ENCODE data around the gene KLHL26.

- TF ChIP-seq CTCF (IDR thresholded peaks at IDR 0.05 in 2 of 3, conservative IDR thresholded peaks at IDR 0.05 in 1 of 3; ENCODE audit: insufficient read depth in 2 of 3, low read depth in 1 of 3, low read length in 3 of 3): peak; percentile 69 to 92 (median 84)
- 0 out of 2 replicates have a peak, but pooled peaks have one; percentile 47 for TF ChIP-seq HMGXB4 (CRISPR knock-in tag; IDR thresholded peaks at IDR 0.05)
- TF ChIP-seq MXI1 (IDR thresholded peaks at IDR 0.05; ENCODE audit: low read depth, low read length): no peak
- no peak for TF ChIP-seq THAP7 (CRISPR knock-in tag; IDR thresholded peaks at IDR 0.05)
- TF ChIP-seq TAF1 (IDR thresholded peaks at IDR 0.05; ENCODE audit: control insufficient read depth, extremely low read depth, insufficient read depth, low read length, severe bottlenecking): no peak
Observed at GRCh38 chr19:18594096-18594823, 42.6 kb upstream of the KLHL26 start.
